Subcutaneous adipose tissue (tissue), 4 donors: ENCODE data around the gene RPLP2. TPM values are rescaled to one million over a fixed set of nuclear protein-coding genes. Genes with fewer than 3 reads are reported as not detected.

Experiments
- total RNA-seq, 4 donors: library from RNA; depleted of rRNA; stranded (reverse); fragments of >200 nt; gene quantifications; one replicate each; pipeline ENCODE4 v1.1.0, GENCODE V29; 2016
- TF ChIP-seq, protein P1 (sequence below): fragments of 450-650 bp; IDR thresholded peaks from one replicate; pipeline ENCODE4 v1.5.1; 2016; ENCODE audit warnings: low read depth, mild to moderate bottlenecking, control low read depth, antibody characterized with exemption, moderate library complexity

RPLP2 gene
- total RNA-seq, 4 donors from 2014 or later = 917 to 1,671 (median 1,426) TPM

DNA sequence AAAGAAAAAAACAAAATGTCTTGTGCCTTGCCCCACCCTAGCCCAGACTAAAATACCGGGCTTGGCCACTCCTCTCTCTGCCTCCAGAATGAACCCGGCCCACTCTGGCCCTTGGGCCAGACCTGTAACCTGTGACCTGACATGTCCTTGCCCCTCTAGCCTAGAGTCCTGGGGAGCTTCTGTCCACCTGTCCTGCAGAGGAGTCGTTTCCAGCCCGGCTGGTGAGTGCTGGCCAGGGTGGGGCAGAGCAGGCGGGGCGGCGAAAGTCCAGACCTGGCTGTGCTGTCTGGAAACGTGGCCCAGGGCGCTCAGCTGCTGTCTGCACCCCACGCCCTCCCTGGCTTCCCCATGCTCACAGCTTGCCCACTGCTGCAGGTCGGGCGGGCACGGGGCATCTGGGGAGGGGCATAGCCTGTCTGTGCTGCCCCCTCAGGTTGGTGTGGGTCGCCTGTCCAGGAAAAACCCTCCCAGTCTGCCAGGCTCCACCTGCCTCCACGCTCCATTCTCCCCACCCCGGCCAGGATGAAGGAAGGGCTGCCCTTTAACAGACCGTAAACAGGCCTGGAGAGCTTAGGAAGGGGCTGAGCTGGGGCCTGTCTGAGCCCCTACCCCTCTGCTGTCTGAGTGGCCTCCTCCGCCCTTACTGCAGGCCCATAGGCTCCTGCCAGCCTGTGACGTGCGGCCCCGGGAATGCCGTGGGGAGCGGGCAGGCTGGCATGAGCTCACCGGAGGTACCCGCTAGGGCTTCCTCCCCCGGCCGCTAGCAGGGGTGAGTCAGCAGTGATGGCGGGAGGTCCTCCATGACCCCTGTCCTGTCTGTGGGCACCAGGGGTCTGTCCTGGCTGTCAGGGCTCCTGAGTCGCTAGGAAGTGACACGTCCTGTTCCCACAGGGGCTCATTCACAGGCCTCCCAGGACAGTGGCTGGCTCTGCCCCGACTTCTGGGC lies 24.9 kb downstream of the RPLP2 start:
- TF ChIP-seq, protein P1, sequence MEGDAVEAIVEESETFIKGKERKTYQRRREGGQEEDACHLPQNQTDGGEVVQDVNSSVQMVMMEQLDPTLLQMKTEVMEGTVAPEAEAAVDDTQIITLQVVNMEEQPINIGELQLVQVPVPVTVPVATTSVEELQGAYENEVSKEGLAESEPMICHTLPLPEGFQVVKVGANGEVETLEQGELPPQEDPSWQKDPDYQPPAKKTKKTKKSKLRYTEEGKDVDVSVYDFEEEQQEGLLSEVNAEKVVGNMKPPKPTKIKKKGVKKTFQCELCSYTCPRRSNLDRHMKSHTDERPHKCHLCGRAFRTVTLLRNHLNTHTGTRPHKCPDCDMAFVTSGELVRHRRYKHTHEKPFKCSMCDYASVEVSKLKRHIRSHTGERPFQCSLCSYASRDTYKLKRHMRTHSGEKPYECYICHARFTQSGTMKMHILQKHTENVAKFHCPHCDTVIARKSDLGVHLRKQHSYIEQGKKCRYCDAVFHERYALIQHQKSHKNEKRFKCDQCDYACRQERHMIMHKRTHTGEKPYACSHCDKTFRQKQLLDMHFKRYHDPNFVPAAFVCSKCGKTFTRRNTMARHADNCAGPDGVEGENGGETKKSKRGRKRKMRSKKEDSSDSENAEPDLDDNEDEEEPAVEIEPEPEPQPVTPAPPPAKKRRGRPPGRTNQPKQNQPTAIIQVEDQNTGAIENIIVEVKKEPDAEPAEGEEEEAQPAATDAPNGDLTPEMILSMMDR = no peak

DNA sequence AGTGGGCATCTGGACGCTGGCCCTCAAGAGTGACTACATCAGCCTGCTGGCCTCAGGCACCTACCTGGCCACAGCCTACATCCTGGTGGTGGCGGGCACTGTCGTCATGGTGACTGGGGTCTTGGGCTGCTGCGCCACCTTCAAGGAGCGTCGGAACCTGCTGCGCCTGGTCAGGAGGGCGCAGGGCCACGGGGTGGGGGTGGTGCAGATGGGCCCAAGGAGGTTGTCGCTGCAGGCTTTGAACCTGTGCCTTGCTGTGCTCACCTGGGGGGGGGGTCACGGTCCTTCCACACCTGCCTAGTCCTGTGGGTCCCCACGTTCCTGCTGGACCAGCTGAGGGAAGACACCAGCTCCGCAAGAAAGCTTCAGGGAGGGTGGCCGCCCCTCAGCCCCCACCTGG lies 26.5 kb downstream of the RPLP2 start:
- TF ChIP-seq, protein P1 = no peak

DNA sequence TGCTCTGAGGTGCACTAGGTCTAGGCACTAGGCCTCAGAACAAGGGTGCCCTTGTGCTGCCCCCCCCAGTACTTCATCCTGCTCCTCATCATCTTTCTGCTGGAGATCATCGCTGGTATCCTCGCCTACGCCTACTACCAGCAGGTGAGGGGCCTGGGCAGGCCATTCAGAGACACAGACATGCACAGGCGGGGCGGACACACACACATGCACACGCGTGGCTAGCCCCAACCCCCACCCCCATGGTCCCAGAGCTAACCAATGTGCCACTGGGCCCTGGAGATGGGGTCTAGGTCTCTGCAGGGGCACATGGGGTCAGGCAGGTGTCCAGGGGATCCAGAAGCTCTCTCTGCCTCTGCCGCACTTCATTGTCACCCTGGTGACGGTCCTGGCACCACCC lies 26.9 kb downstream of the RPLP2 start:
- TF ChIP-seq, protein P1 = no peak

- TF ChIP-seq, protein P1 = no peak
Measured at GRCh38 chr11:837189-837989, 27.6 kb downstream of the RPLP2 start.

GRCh38 chr11:837990-838307 lies 28.2 kb downstream of the RPLP2 start:
- TF ChIP-seq, protein P1 = no peak

DNA sequence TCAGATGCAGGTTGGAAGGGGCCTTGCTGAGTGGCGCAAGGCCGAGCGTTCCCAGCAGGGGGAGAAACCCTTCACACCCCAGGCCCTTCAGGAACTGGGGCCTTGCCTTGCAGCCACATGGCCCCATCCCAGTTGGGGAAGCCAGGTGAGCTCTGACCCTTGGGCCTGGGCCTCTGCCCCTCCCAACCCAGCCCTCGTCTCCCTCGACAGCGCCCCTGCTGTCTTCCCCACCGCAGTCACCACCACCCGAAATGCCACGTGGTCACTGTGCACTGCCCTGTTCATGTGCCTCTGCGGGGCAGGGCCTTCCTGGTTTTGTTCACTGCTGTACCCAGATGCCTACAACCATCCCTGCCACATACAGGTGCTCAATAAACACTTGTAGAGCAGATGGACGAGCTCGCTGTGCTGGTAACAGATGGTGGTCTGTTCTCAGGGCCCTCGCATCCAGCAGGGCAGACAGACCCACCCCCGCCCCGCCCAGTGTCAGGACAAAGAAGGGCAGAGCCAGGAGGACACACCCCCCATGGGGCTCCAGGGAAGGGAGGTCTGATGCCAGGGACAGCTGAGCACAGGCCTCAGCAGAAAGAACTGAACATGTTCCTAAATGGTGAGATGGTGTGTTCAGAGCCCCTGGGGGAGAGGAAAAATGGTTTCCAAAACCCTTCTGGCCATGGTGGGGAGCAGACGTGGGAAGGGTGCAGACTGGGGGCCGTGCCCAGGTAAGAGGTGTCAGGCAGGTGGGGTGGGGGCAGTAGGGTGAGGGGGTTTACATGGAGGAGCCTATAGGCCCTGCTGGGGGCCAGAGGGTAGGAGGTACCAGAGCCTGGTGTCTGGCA lies 28.9 kb downstream of the RPLP2 start:
- TF ChIP-seq, protein P1 = no peak
